ENCODE data around the gene CYP8B1.

The CYP8B1 gene

DNA sequence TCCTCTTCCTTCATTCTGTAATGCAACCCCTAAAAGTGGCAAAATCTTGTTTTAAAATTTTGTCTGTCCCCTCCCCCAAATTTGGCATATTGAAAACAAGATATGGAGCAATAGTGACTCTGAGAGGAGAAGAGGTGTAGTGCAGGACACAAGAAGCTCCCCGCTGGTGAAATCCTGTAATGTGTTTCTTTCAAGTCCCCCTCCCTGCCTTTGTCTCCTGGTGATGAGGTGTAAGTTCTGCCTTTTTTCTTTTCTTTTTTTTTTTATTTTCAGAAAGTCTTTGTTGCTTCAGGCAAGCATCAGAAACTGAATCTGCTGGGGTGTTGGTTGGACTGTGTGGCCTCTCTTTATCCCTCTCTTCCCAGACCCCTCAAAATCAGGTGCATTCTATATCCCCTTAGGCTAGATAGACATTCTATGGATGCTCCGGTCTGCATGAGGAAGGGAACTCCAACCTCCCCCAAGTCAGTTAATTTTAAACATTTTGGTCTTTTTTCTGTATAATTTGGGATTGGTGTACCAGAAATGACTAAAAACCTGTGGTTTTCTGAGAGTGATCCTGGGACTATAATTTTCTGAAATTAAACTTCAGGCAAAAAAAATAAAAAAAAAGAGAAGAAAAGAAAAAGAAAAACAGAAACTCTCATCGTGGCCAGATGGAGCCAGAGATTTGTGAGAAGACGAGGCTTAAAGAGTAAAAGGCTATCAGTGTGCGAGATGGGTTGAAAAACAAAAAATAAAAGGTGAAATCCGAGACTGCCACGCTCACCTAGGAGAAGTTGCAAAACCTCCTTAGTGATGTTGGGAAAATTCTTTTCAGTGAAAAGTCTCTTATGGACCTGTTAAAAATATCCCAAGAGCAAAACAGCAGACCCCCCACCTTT is 45.0 kb downstream of the CYP8B1 start:
- peak; percentile 50 for TF ChIP-seq CTCF (IDR thresholded peaks at IDR 0.05; ENCODE audit: insufficient read depth, missing control alignments)
- DNase-seq (ENCODE audit: insufficient read length, low spot score) (no peak), FAIRE-seq (no peak)

DNA sequence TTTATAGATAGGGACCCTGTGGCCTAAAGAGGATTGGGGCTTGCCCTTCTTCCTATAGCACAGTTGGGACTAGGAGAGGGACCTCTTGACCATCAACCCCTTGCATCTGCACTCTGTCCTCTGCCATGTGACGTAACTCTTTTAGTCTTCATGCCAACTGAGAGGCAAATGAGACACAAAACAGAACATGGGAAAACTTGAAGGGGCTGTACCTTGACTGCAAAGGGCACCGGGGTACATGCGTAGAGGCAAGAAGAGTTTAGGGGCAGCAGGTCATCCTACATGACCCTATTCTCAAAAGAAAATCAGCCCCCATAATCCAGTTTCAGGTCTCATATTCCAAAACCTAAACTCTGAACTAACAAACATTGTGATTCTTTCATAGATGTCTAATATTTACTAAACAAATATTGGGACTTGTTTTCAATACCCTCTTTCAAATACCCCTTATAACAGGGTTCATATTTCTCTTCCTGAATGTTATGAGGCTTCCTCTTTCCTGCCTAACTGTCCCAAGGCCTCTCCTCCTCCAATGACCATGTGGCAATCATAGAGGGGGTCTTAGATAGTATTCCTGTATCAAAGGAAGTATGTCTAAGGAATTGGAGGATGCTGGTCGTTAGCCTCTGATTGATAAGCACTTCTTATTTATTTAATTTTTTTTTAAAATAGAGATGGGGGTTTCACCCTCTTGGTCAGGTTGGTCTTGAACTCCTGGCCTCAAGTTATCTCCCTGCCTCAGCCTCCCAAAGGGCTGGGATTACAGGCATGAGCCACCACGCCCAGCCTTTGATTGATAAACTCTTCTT is 45.8 kb downstream of the CYP8B1 start:
- no peak for DNase-seq (ENCODE audit: insufficient read length, low spot score)
- TF ChIP-seq CTCF (IDR thresholded peaks at IDR 0.05; ENCODE audit: insufficient read depth, missing control alignments) = no peak
- FAIRE-seq = no peak

DNA sequence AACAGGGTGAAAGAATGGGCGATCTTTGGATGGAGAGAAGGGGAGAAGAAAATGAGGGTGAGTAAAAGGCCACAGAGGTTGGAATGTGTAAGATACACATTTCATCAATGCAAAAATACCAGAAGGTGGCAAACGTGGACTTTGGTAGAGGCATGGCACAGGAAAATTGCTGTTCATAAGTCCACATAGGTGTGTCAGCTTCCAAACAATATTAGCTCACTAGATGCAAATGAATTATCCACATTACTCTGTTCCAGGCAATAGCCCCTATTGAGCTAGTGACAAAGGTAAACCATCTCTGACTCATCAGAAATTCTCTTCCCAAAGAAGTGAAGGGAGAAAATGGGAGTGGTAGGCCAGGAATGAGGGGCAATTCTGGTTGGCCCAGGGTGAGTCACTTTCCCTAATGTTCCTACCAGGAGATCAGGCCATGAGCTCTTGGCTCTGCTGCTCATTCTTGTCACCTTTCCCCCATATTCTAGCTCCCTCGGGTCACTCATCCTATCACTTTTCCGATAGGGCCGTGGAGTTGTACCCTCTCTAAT is 46.5 kb downstream of the CYP8B1 start:
- FAIRE-seq = no peak
- DNase-seq (ENCODE audit: insufficient read length, low spot score) = no peak
- TF ChIP-seq CTCF (IDR thresholded peaks at IDR 0.05; ENCODE audit: insufficient read depth, missing control alignments) = no peak

DNA sequence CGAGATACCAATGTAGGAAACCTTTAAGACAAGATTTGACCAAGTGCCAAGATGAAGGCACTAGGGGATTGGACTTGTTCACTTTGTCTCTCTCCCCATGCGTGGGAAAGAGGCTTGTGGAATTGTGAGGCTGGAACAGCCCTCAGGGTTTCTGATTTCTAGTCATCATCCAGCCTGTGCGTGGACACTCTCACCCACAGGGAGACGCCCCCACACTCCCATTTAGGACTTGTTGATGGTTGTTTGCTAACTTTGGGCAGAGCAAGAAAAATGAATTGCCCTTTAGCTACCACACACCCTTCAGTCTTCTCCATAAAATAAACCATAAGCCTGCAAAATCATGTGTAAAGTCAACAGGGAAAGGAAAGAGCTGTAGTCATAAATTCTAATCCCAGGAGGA is 48.0 kb downstream of the CYP8B1 start:
- no peak for DNase-seq (ENCODE audit: insufficient read length, low spot score)
- no peak for FAIRE-seq
- TF ChIP-seq CTCF (IDR thresholded peaks at IDR 0.05; ENCODE audit: insufficient read depth, missing control alignments) = no peak

GRCh38 chr3:42827023-42827422 is 48.7 kb downstream of the CYP8B1 start:
- TF ChIP-seq CTCF (IDR thresholded peaks at IDR 0.05; ENCODE audit: insufficient read depth, missing control alignments) = no peak
- DNase-seq (ENCODE audit: insufficient read length, low spot score) (no peak), FAIRE-seq (no peak)

GRCh38 chr3:42826141-42826540 is 49.5 kb downstream of the CYP8B1 start:
- no peak for FAIRE-seq
- TF ChIP-seq CTCF (IDR thresholded peaks at IDR 0.05; ENCODE audit: insufficient read depth, missing control alignments) = no peak
- no peak for DNase-seq (ENCODE audit: insufficient read length, low spot score)

Measured in D721Med (cell line).